ENCODE measurements around the gene NPPB.

DNA sequence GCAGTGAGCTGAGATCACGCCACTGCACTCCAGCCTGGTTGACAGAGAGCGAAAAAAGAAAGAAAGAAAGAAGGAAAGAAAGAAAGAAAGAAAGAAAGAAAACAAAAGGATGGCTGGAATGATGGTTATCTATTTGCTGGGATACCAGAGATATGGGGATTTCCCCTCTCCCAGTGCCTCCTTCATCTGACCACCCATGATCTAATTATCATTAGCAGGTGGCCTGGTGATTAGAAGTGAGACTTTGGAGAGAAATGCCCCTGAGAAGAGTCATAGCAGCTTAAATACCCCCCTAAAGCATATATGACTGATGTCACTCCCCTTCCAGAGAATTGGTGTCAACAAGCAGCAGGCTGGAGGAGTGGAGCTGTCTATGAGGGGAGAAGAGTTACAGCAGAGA, 1.3 kb upstream of the NPPB start:
- no peak; the same call in 1 of the 2 replicates for TF ChIP-seq GATA2 (IDR thresholded peaks at IDR 0.05; ENCODE audit: low read depth, low read length)
- TF ChIP-seq GATA3 (IDR thresholded peaks at IDR 0.05; ENCODE audit: low read depth, low read length): no peak
